Stimulated activated CD8-positive, alpha-beta memory T cell treated with anti-CD3 and anti-CD28 coated beads, Interleukin-4, amount 100 ng/mL, for 48 hours (primary cell): ENCODE results near the gene FAM43B.
"Not testable (repeated sequence)": the region's sequence is repeated elsewhere in the genome, so short reads cannot be mapped to it uniquely, and the experiment has no call there.

Source experiments
- DNase-seq: peaks from one replicate; pipeline ENCODE4 v3.0.0-alpha.2; 2020

Gene FAM43B, protein sequence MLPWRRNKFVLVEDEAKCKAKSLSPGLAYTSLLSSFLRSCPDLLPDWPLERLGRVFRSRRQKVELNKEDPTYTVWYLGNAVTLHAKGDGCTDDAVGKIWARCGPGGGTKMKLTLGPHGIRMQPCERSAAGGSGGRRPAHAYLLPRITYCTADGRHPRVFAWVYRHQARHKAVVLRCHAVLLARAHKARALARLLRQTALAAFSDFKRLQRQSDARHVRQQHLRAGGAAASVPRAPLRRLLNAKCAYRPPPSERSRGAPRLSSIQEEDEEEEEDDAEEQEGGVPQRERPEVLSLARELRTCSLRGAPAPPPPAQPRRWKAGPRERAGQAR

GRCh38 chr1:20551945-20552727 lies at the start of gene FAM43B:
TSS of gene FAM43B (plus strand) at chr1:20552573. CDS start at chr1:20552974, 401 bp downstream.
- peak; percentile 34 for DNase-seq

DNA sequence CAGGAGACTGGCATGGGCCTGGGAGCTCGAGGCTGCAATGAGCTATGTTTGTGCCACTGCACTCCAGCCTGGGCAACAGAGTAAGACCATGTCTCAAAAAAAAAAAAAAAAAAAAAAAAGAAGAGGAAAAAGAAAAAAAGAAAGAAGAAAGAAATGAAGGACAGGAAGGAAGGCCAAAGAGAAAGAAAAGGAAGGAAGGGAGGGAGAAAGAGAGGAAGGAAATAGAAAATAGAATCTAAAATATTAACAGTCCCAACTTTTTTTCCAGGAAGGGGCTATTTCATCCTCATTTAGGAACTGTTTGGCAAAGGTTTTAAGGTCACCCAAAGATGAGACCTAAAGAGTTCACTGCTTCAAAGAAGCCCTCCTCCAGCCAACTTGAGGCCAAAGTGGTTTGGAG lies 46.9 kb upstream of the FAM43B start:
- no peak for DNase-seq

GRCh38 chr1:20507248-20507563 lies 45.2 kb upstream of the FAM43B start:
- no peak for DNase-seq

DNA sequence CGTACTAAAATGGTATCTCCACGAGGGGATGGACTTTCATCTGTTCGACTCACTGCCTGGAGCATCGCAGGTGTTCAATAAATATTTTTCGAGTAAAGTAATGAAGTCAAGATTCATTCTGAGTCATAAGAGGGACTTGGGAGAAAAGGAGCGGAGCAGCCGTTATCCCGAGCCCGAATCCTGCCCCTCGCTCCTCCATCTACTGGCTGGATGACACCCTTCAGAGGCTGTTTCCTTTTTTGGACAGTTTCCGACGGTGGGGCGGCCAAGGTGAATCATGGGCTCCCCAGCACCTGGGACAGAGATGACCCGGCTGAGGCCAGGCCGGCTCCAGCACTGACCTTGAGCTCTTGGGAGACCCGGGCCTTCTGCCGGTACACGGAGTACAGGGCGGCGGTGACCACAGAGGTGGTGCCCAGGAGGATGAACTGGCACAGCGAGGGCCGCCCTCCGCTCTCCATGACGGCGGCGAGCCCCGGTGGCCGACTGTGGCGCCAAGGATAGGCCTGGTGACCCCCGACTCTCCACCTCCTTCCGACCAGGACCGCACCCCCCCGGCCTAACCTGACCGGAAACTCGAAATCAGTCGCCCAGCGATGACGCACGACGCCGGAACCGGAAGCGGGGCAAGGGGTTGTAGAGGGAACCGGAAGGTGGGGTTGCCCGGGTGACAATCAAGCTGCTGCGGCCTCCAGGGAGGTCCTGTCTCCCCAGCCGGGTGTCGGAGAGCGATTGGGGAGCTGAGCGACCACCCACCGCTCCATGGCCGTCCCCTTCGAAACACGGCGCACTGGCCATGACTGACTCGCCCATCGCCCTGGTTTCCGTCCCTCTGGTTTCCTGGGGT lies 44.6 kb upstream of the FAM43B start, which contains the start of gene MUL1:
Gene MUL1, minus strand, starts transcription at position 588 of the 847 bp plus-strand sequence. Its CDS starts 127 bp downstream, at position 461.
- peak; percentile 99 for DNase-seq

DNA sequence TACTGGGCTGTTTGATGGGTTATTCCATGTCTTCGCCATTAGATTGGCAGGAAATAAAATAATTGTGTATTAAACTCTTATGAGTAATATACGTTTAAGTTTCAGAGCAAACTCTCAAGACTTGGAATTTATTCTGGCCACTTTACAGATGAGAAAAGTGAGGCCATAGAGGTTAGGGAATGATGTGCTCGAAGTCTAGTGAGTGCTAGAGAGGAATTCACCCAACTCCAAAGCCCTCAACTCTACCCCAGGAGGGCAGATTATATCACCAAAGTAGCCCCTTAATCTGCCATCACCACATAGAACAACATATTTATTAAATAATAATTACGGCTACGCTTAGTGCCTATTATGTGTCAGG lies 44.0 kb upstream of the FAM43B start:
- DNase-seq = no peak

DNA sequence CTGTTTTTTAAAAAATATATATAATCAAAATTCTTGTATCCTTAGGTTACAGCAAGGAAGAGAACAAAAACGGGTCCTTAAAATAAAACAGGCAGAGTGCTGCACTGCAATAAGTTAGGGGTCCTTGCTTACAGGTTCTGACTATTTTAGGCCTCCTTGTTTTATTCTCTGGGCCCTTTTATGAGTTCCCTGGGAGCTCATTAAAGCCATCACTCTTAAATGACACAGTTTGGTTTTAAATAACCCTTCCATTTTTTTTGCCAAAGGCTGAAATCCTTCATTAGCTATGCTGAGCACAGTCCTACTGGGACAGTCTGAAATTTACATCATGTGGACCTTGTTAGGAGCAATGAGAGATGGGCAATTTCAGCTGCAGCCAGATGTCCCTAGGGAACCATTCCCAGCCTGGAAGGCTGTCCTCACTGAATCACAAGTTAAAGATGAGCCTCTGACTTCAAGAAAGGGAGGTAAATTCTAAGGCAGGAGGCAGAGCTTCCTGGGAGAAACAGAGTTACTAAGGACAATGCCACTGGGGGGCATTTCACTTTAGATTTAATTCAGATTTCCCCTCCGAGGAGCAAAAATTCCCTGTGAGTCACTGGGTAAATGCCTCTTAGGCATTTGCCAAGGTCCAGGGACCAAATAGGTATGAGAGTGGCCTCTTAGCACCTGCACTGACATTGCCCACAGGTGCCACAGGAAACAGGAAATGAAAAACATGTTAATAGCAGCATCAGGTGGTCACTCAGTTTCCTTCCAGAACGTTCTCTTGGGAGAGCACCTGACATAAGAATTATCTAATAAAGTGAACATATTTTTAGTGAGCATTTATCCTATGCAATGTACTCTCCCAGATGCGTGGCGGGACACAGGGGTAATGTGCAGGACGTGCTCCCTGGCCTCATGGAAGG lies 40.6 kb upstream of the FAM43B start:
- DNase-seq = no peak

DNA sequence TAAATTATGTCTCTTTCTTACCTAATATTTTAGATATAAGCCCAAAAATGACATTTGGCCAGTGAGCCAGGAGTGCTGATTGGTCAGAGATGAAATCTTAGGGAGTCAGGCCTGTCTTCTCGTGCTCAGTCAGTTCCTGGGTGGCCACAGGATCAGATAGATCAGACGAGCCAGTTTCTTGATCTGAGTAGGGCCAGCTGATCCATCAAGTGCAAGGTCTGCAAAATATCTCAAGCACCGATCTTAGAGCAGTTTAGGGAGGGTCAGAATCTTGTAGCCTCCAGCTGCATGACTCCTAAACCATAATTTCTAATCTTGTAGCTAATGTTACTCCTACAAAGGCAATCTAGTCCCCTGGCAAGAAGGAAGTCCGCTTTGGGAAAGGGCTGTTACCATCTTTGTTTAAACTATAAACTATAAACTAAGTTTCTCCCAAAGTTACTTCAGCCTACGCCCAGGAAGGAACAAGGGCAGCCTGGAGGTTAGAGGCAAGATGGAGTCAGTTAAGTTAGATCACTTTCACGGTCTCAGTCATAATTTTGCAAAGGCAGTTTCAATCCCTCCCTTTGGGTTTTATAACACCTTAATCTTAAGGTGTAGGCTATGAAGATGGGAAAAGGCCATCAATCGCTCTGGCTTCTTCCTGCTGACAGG lies 32.6 kb upstream of the FAM43B start:
- DNase-seq = not testable (repeated sequence)

DNA sequence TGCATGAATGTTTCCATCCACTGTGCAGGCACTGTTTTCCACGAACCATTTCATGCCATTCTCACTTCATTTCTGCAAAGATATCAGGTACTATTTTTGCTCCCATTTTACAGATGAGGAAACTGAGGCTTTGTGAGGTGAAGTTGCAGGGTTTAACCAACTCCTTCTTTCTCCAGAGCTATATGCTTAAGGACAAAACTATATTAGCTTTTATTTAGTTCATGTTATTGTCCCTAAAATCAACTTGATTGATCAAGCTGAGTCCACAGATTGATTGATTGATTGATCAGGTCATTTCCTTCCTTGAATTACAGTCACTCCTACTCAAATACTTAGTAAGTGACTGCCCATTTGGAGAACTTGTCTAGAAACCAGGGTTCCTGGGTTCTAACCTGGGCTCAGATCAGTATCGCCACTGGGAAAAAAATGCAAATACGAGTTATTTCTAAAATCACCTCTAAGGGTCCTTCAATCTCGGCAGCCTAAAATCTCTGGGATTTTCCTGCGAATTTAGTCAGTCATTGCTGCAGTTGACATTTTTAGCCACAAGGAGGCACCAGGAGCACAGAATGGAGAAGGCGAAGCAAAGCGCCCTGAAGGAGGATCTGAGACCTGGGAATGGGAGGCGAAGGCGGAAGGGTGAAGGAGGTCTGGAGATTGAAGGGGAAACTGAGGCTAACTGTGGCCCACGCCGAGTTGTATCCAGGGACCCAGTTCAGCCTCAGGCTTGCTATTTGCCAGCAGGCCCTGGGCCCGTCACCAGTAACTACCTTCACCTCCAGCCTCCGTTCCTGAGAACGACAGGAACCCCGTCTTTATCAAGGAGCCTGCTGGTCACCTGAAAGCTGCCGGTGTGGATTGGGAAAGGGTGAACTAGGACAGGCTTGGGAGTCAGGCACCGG lies 30.2 kb upstream of the FAM43B start:
- DNase-seq = peak; percentile 86

DNA sequence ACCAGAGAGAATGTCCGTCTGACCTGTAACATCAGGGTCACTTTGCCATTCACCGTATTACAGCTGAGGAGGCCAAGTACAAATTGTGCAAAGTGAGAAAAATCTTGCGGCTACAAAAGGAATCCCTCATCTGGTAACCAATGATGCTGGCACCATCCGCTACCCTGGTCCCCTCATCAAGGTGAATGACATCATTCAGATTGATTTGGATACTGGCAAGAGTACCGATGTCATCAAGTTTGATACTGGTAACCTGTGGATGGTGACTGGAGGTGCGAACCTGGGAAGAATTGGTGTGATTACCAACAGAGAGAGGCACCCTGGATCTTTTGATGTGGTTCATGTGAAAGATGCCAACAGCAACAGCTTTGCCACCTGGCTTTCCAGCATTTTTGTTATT lies 26.1 kb upstream of the FAM43B start:
- no peak for DNase-seq

- DNase-seq = no peak
These were observed 24.2 kb upstream of the FAM43B start for GRCh38 chr1:20528221-20528620.

- no peak for DNase-seq
These were observed 22.1 kb upstream of the FAM43B start for GRCh38 chr1:20530306-20530705.

GRCh38 chr1:20530901-20531300 lies 21.5 kb upstream of the FAM43B start:
- no peak for DNase-seq

DNA sequence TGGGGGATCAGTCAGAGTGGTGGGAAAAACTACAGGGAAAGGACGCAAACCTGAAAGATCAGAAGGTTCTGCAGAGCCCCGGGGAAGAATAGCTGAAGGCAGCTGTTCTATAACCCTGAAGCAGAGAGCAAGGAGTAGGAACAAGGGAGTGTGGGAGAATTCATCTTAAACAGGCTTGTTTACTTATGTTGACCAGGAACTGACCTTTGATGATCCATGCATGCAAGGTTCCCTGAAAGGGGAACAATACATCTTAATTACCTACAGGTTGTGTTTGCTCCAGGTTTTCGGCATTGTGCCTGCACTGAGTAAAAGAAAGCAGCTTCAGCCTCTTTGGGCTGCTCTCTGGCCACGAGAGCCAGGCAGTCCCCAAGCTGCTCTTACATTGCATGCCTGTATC lies 18.7 kb upstream of the FAM43B start:
- DNase-seq = no peak

- DNase-seq = no peak
These were observed 17.5 kb upstream of the FAM43B start for GRCh38 chr1:20534659-20535417.

- DNase-seq = no peak
These were observed 14.1 kb upstream of the FAM43B start for GRCh38 chr1:20538227-20538626.

DNA sequence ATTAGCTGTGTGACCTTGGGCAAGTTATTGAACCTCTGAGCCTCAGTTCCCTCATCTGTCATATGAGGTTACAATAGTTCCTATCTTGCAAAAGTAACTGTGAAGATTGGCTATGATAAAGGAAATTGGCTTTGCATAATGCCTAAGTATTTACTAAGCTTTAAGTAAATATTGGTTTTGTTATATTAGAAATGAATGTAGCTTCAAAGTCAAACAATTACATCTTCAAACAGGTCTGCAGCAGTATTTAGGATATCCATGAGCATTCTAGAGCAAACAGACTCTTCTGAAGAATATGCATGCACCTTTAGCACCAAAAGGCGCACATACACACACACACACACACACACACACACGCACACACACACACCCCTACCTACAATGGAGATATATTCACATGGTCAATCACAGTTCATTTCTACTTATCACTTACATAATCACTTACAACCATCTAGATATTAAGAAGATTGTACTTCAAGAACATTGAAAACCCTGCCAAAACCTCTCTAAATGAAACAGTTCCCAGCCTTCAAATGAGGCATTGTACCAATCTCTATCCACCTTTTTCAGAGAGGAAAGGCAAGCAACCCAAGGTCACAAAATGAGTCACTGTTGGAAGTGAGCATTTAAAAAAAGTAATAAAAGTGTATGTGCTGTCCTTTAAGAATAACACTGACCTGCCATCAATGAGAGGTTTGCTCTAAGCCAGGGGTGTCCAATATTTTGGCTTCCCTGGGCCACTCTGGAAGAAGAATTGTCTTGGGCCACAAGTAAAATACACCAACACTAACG lies 13.4 kb upstream of the FAM43B start:
- no peak for DNase-seq

- DNase-seq = no peak
These were observed 12.1 kb upstream of the FAM43B start for GRCh38 chr1:20540281-20540680.

- no peak for DNase-seq
These were observed 5.7 kb upstream of the FAM43B start for GRCh38 chr1:20546637-20547036.

DNA sequence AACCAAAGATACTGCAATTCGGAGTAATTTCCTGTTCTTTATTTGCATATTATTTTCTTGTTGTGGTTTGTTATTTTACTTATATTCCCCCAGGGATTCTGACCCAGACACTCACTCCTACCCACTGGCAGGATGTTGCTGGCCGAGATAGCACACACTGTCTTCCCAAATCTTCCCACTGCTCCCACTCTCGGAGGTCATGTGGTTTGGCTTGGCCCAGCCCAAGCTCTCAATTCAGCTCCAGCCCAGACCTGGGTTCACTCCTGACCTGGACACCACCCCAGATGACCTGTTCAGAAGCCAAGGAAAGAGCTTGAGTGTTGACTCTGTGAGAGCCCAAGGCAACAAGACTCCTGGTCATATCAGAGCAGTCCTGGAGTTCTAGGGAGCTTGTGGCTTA lies 1.2 kb upstream of the FAM43B start:
- no peak for DNase-seq
